Upper lobe of left lung (tissue), 4 donors: Measurements from ENCODE around the gene TENM3.

Experiments used
- CTCF ChIP-seq, 6 experiments: fragments of 450-650 bp in 4 of 6; fragments of 200-600 bp in 2 of 6; sonication (generic) in 2 of 6; IDR thresholded peaks; one replicate each; pipeline ENCODE4 v1.5.1; 2016 to 2019; ENCODE audit warnings: antibody characterized with exemption in 6 of 6
- POLR2A ChIP-seq, 4 donors: fragments of 450-650 bp; IDR thresholded peaks; one replicate each; pipeline ENCODE4 v1.5.1; 2016 to 2017; ENCODE audit warnings: antibody characterized with exemption in 4 of 4, mild to moderate bottlenecking in 2 of 4
- POLR2AphosphoS5 ChIP-seq, 2 donors: sonication (generic); formaldehyde crosslinking; IDR thresholded peaks; one replicate each; pipeline ENCODE4 v1.5.1; 2017; ENCODE audit warnings: antibody characterized with exemption in 2 of 2

GRCh38 chr4:182233310-182234090 lies 9.7 kb upstream of the TENM3 start:
- TF ChIP-seq POLR2A (IDR thresholded peaks at IDR 0.05) = no peak
- TF ChIP-seq CTCF (IDR thresholded peaks at IDR 0.05) = no peak
- no peak for TF ChIP-seq POLR2AphosphoS5 (IDR thresholded peaks at IDR 0.05)
